ENCODE data around the gene RPUSD1.

- TF ChIP-seq GATA2 (IDR thresholded peaks at IDR 0.05; ENCODE audit: low read depth, low read length) (no peak), GATA3 (IDR thresholded peaks at IDR 0.05; ENCODE audit: low read depth, low read length) (no peak)
Observed at GRCh38 chr16:815861-816260, 27.7 kb upstream of the RPUSD1 start.
